Activated T-helper 1 cell treated with anti-CD3 and anti-CD28 coated beads, Interleukin-12 subunit alpha, Interleukin-12 subunit beta, Interleukin-2, Interleukin-4 antibody, amounts not matched to agents 30 ng/mL and 10 ng/mL and 1 ng/mL, durations not matched to agents 14 hours and 24 hours and 36 hours (primary cell): ENCODE results near the gene CCDC159. TPM values are rescaled to one million over a fixed set of nuclear protein-coding genes. Genes with fewer than 3 reads are reported as not detected.
A peak's percentile ranks its signal among the peaks of the same experiment; 100 is the strongest.
"Not testable (repeated sequence)": the region's sequence is repeated elsewhere in the genome, so short reads cannot be mapped to it uniquely, and the experiment has no call there.

ENCODE experiments used
- DNase-seq: peaks from one replicate; pipeline ENCODE4 v3.0.0; 2021; ENCODE audit warnings: low spot score
- H3K27ac Mint-ChIP-seq: one replicate; pipeline ENCODE4 v1.8.0; 2021; ENCODE audit warnings: mild to moderate bottlenecking, mixed read lengths
- H3K27me3 Mint-ChIP-seq: one replicate; pipeline ENCODE4 v1.8.0; 2022; ENCODE audit warnings: mild to moderate bottlenecking, moderate library complexity, mixed read lengths; ENCODE audit not compliant: insufficient read depth
- H3K36me3 Mint-ChIP-seq: one replicate; pipeline ENCODE4 v1.8.0; 2021; ENCODE audit warnings: low read depth, mixed read lengths
- H3K4me1 Mint-ChIP-seq: one replicate; pipeline ENCODE4 v1.8.0; 2021; ENCODE audit warnings: low read depth, mixed read lengths
- H3K4me3 Mint-ChIP-seq: one replicate; pipeline ENCODE4 v1.8.0; 2021; ENCODE audit warnings: mild to moderate bottlenecking, moderate library complexity, mixed read lengths
- H3K9me3 Mint-ChIP-seq: one replicate; pipeline ENCODE4 v1.8.0; 2021; ENCODE audit warnings: mixed read lengths
- intact Hi-C: fragments of 100-400 bp; cut with micrococcal nuclease; formaldehyde crosslinking; loops from one replicate; pipeline ENCODE4 v1.15.1; 2024
- total RNA-seq: library from RNA; stranded (reverse); gene quantifications from 2 replicates; pipeline ENCODE4 v1.2.3, GENCODE V29; 2022

The CCDC159 gene
- total RNA-seq, 1 donor from 2014 or later = 10.7 TPM

DNA sequence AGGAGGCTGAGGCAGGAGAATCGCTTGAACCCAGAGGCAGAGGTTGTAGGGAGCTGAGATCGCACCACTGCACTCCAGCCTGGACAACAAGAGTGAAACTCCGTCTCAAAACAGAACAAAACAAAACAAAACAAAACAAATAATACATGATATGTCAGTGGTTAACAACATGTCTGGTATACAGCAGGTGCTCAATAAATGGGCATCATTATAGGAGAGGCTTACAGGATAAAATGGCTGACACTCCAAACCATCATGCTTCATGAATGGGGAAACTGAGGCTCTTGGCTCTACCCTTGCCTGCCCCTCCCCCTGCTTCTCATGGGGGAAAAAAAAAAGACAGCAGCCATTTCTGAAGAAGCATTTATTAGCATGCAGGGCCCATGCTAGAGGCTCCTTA lies 3.9 kb upstream of the CCDC159 start:
- H3K27ac Mint-ChIP-seq = no peak overlapping the region
- intact Hi-C loops = no loop called here
- DNase-seq = no peak
- H3K9me3 Mint-ChIP-seq = no peaks in the 10 kb centered on the region
- H3K4me3 Mint-ChIP-seq = no peak overlapping the region
- peaks cover 38% of the 10 kb centered on the region for H3K4me1 Mint-ChIP-seq
- no peaks in the 10 kb centered on the region for H3K36me3 Mint-ChIP-seq
- H3K27me3 Mint-ChIP-seq = no peaks in the 10 kb centered on the region

GRCh38 chr19:11345122-11345803 lies 1.1 kb upstream of the CCDC159 start:
- no peak for DNase-seq
- intact Hi-C loops = loop anchor here (5.0 kb wide), 1 partner anchor 53 kb away; no protein-coding TSS in a partner anchor
- Mint-ChIP-seq H3K27me3 (no peaks in the 10 kb centered on the region), H3K9me3 (peaks cover 10% of the 10 kb centered on the region), H3K4me3 (peak overlapping the region; percentile 89), H3K4me1 (peaks cover 28% of the 10 kb centered on the region), H3K36me3 (peaks cover 5% of the 10 kb centered on the region), H3K27ac (peak overlapping the region; percentile 93)

DNA sequence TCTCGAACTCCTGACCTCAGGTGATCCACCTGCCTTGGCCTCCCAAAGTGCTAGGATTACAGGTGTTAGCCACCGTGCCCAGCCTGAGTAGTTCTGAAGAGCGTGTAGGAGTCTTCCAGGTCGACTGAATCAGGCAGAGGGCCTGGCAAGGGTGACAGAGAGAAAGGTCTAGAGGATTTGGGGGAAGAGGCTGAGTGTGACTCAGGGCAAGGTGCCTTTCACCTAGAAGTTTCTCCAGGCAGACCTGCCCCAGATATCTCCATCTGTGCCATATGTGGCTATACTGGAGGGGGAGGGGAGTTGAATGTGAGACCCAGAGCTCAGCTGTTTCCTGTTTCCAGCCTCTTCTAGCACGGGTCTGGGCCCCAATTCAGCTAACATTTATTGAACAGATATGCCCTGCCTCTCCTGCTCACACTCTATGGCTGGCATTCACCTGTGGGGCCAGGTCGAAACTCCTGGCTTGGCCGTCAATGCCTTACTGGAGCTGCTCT lies 1.3 kb downstream of the CCDC159 start:
- Mint-ChIP-seq H3K27me3 (no peaks in the 10 kb centered on the region), H3K9me3 (peaks cover 10% of the 10 kb centered on the region), H3K4me1 (peaks cover 28% of the 10 kb centered on the region), H3K4me3 (peak overlapping the region; percentile 60), H3K27ac (no peak overlapping the region), H3K36me3 (peaks cover 5% of the 10 kb centered on the region)
- intact Hi-C loops = loop anchor here (2.0 to 5.0 kb wide), 2 partner anchors 55 to 135 kb away; no protein-coding TSS in a partner anchor
- no peak for DNase-seq

DNA sequence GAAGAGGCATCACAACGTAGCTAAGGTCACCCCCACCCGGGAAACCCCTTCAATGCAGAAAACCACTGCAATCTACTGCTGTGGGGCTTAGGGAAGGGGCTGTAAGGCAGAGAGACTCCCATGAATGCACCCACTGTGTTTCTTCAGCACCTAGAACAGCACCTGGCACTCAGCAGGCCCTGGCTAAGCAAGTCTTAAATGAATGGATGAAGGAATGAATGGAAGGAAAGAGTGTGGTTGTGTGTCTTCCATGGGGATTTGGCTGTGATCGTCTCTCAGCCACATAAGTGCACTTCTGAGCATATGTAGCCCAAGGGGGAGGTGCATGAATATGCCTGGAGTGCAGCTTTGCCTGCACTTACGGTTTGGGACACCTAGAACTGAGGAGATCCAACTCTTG lies 2.9 kb downstream of the CCDC159 start:
- intact Hi-C loops = loop anchor here (5.0 kb wide), 1 partner anchor 57 kb away; no protein-coding TSS in a partner anchor
- DNase-seq = no peak
- no peak overlapping the region for H3K27ac Mint-ChIP-seq
- H3K9me3 Mint-ChIP-seq = peaks cover 10% of the 10 kb centered on the region
- H3K4me3 Mint-ChIP-seq = no peak overlapping the region
- peaks cover 27% of the 10 kb centered on the region for H3K4me1 Mint-ChIP-seq
- H3K27me3 Mint-ChIP-seq = no peaks in the 10 kb centered on the region
- H3K36me3 Mint-ChIP-seq = peaks cover 5% of the 10 kb centered on the region

DNA sequence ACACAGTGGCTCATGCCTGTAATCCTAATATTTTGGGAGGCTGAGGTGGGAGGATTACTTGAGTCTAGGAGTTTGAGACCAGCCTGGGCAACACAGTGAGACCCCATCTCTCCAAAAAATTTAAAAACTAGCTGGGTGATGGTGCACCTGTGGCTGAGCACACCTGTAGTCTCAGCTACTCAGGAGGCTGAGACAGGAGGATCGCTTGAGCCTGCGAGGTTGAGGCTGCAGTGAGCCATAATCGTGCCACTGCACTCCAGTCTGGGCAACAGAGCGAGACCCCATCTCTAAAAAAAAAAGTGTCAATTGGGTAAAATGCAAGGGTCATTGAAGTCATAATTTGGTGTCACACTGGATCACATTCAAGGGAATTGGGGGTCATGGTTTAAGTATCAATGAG lies 7.8 kb downstream of the CCDC159 start:
- DNase-seq, H3K36me3 Mint-ChIP-seq, H3K4me3 Mint-ChIP-seq, H3K9me3 Mint-ChIP-seq, H3K27ac Mint-ChIP-seq, intact Hi-C loops: not testable (repeated sequence)
- Mint-ChIP-seq H3K27me3 (peaks cover 15% of the 10 kb centered on the region), H3K4me1 (peaks cover 11% of the 10 kb centered on the region)

GRCh38 chr19:11355160-11356073 lies 9.1 kb downstream of the CCDC159 start, which contains the start of gene PLPPR2:
Gene PLPPR2, plus strand, starts transcription at chr19:11355432. Its CDS starts 2,242 bp downstream, at chr19:11357674.
- peaks cover 15% of the 10 kb centered on the region for H3K27me3 Mint-ChIP-seq
- no peaks in the 10 kb centered on the region for H3K36me3 Mint-ChIP-seq
- peak within 1 kb of the TSS; percentile 67 for H3K4me3 Mint-ChIP-seq
- peaks cover 11% of the 10 kb centered on the region for H3K4me1 Mint-ChIP-seq
- DNase-seq = peak; percentile 79
- no peak within 1 kb of the TSS for H3K27ac Mint-ChIP-seq
- intact Hi-C loops = loop anchor here (1.0 kb wide), 4 partner anchors 9 to 174 kb away; partner anchors contain the start of genes CCDC159, ECSIT, RAB3D and TMEM205
- H3K9me3 Mint-ChIP-seq = no peaks in the 10 kb centered on the region

DNA sequence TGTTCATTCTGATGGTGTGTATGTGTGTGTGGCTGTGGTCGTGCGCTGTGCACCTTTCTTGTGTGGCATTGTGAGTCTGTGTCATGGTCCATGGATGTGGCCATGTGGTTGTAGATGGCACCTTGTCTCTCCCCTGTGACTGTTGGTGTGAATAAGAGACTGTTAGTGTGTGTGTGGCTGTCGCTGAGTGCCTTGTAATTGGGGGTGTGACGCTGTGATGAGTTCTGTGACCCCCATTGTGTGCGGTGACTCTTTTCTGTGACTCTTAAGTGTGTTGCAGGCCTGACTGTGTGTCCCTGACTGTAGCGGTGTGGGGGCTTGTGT lies 9.7 kb downstream of the CCDC159 start:
- Mint-ChIP-seq H3K27me3 (peaks cover 15% of the 10 kb centered on the region), H3K4me3 (peak overlapping the region; percentile 67), H3K9me3 (no peaks in the 10 kb centered on the region), H3K4me1 (peaks cover 11% of the 10 kb centered on the region), H3K36me3 (no peaks in the 10 kb centered on the region), H3K27ac (no peak overlapping the region)
- no peak for DNase-seq
- intact Hi-C loops = no loop called here

- H3K27me3 Mint-ChIP-seq = peaks cover 15% of the 10 kb centered on the region
- peaks cover 11% of the 10 kb centered on the region for H3K4me1 Mint-ChIP-seq
Observed at GRCh38 chr19:11356676-11357550, 10.6 kb downstream of the CCDC159 start.

DNA sequence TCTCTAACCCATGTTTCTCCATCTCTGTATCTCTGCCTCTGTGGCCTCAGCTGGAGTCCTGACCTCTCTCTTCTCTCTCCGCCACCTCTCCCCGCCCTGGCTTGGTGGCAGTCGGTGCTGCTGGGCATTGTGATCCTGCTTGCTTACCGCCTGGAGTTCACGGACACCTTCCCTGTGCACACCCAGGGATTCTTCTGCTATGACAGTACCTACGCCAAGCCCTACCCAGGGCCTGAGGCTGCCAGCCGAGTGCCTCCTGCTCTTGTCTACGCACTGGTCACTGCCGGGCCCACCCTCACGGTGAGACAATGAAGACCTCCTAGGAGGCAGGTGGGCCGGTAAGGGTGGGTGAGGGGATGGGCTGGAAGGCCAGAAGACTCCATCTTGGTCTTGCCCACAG lies 13.1 kb downstream of the CCDC159 start:
- no peak for DNase-seq
- intact Hi-C loops = no loop called here
- Mint-ChIP-seq H3K36me3 (no peaks in the 10 kb centered on the region), H3K9me3 (no peaks in the 10 kb centered on the region), H3K27me3 (peaks cover 15% of the 10 kb centered on the region), H3K4me3 (no peak overlapping the region), H3K4me1 (peaks cover 11% of the 10 kb centered on the region), H3K27ac (no peak overlapping the region)

More at GRCh38 chr19:11356676-11357550, 10.6 kb downstream of the CCDC159 start:
- Mint-ChIP-seq H3K27ac (no peak overlapping the region), H3K4me3 (no peak overlapping the region), H3K36me3 (no peaks in the 10 kb centered on the region), H3K9me3 (no peaks in the 10 kb centered on the region)
- no peak for DNase-seq
- intact Hi-C loops = no loop called here

GRCh38 chr19:11361037-11361770 lies 14.9 kb downstream of the CCDC159 start:
- Mint-ChIP-seq H3K36me3 (no peaks in the 10 kb centered on the region), H3K27ac (no peak overlapping the region), H3K4me1 (peaks cover 4% of the 10 kb centered on the region), H3K9me3 (no peaks in the 10 kb centered on the region), H3K4me3 (no peak overlapping the region), H3K27me3 (peaks cover 11% of the 10 kb centered on the region)
- intact Hi-C loops = no loop called here
- DNase-seq = no peak

- no peaks in the 10 kb centered on the region for H3K4me1 Mint-ChIP-seq
Observed at GRCh38 chr19:11361771-11362731, 15.7 kb downstream of the CCDC159 start.

More at GRCh38 chr19:11361771-11362731, 15.7 kb downstream of the CCDC159 start:
- Mint-ChIP-seq H3K27ac (no peak overlapping the region), H3K9me3 (no peaks in the 10 kb centered on the region), H3K4me3 (no peak overlapping the region), H3K27me3 (peaks cover 6% of the 10 kb centered on the region), H3K36me3 (no peaks in the 10 kb centered on the region)
- no peak for DNase-seq
- intact Hi-C loops = no loop called here
